ENCODE data around the gene PFKP. TPM values are rescaled to one million over a fixed set of nuclear protein-coding genes. Genes with fewer than 3 reads are reported as not detected.
"Not testable (repeated sequence)": the region's sequence is repeated elsewhere in the genome, so short reads cannot be mapped to it uniquely, and the experiment has no call there.

PFKP gene
- total and polyA plus RNA-seq, 2 donors: 40.7 to 118 TPM

DNA sequence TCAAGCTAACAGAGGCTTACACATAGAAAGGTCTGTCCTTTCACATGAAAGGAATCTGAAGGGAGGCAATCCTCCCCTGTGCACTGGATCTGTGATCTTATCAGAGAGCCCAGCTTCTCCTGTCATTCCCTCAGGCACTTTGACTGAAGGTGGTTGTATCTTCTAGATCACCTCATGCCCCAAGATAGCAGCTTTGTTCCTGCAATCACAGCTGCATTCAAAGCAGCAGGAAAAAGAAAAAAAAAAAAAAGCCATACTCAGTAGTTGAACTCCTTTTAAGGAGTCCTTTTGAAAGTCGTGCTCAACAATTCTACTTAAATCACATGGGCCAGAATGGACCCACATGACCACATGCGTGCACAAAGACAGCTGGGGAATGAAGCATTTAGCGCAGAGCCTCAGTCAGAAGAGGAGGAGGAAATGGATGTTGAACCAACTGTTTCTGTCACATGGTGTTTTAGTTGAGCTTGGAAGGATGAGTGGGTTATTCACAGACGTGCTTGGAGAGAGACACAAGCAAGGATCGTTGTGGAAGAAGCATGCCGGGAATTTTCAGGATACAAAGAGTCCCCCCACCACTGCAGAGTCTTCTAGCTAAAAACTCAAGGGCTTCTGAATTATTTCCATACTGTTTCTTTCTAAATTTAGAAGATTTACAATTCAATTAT is 13.0 kb upstream of the PFKP start:
- H3K4me3 ChIP-seq (ENCODE audit: low read length in 2 of 2): no peak overlapping the region
- DNase-seq (ENCODE audit: low read depth in 6 of 9, low spot score in 9 of 9): no peak
- H3K9me3 ChIP-seq (ENCODE audit: control insufficient read depth in 2 of 2, insufficient read depth in 1 of 2, low read length in 1 of 2): no peaks in the 10 kb centered on the region
- peaks cover 0 to 4% of the 10 kb centered on the region in 2 donors for H3K4me1 ChIP-seq (ENCODE audit: control insufficient read depth in 2 of 2, insufficient read depth in 2 of 2, low read length in 2 of 2)
- peaks cover 0 to 4% of the 10 kb centered on the region in 2 donors for H3K27me3 ChIP-seq (ENCODE audit: control insufficient read depth in 2 of 2, insufficient read depth in 1 of 2, low read length in 1 of 2)
- 73% methylated on average over 6 of the region's 6 CpGs for WGBS
- no peaks in the 10 kb centered on the region for H3K36me3 ChIP-seq (ENCODE audit: control insufficient read depth in 2 of 2, insufficient read depth in 2 of 2, low read length in 1 of 2)
- peak overlapping the region in 1 of 2 donors; percentile 23 for H3K27ac ChIP-seq (ENCODE audit: low read depth in 1 of 2, low read length in 1 of 2)

DNA sequence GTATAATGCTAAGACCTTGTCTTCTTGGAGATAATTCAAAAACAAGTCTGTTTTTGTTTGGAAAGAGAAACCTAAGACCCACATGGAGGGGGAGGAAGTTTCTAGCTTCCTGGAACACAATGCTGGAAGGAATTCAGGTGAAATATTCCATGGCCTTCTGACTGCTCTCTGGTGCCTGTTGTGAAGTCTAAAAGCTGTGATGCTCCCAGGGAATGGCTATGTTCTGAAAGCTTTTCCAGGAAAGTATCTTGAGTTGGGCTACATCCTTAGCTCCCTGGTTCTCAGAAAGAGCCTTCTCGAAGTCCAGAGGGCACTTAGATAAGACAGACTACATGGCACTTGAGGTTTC is 12.5 kb upstream of the PFKP start:
- Histone ChIP-seq H3K27me3 (ENCODE audit: control insufficient read depth in 2 of 2, insufficient read depth in 1 of 2, low read length in 1 of 2) (peaks cover 0 to 5% of the 10 kb centered on the region in 2 donors), H3K36me3 (ENCODE audit: control insufficient read depth in 2 of 2, insufficient read depth in 2 of 2, low read length in 1 of 2) (no peaks in the 10 kb centered on the region), H3K27ac (ENCODE audit: low read depth in 1 of 2, low read length in 1 of 2) (peak overlapping the region in 1 of 2 donors; percentile 23), H3K4me3 (ENCODE audit: low read length in 2 of 2) (no peak overlapping the region), H3K4me1 (ENCODE audit: control insufficient read depth in 2 of 2, insufficient read depth in 2 of 2, low read length in 2 of 2) (peaks cover 0 to 4% of the 10 kb centered on the region in 2 donors), H3K9me3 (ENCODE audit: control insufficient read depth in 2 of 2, insufficient read depth in 1 of 2, low read length in 1 of 2) (no peaks in the 10 kb centered on the region)
- no peak for DNase-seq (ENCODE audit: low read depth in 6 of 9, low spot score in 9 of 9)
- WGBS: 74% methylated on average over 1 of the region's 1 CpG

DNA sequence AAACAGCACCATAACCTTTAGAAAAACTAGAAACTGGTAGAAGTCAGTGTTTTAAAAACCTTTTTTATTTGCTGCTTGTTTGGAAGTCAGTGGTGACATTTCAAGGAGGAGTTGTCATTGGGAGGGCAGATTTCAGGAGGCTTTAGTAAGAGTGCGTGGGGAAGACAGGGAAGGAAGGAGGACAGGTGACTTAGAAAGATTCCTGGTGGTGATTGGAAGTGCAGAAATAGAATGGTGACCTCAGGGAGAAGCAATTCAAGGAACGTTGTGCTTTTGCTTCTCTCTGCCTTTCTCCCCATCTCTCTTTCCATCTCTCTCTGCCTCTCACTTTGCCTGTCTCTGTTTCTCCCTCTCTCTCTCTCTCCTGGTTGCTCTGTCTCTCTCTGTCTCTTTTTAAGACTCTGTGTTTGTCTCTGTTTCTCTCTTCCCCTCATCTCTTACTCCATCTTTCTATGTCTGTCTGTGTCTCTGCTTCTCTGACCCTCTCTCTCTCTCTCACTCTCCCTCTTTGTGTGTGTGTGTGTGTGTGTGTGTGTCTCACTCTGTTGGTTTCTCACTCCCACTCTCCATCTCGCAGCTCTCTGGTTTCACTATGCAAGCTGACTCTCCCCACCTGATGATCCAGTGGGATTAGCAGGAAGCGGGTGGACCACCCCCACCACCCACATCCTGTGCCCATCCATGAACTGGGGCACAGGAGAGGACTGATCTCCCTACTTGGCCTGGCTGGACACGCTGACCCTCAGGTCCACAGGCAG is 10.9 kb upstream of the PFKP start:
- WGBS: 61% methylated on average over 5 of the region's 5 CpGs
- Histone ChIP-seq H3K27me3 (ENCODE audit: control insufficient read depth in 2 of 2, insufficient read depth in 1 of 2, low read length in 1 of 2) (peaks cover 0 to 11% of the 10 kb centered on the region in 2 donors), H3K4me1 (ENCODE audit: control insufficient read depth in 2 of 2, insufficient read depth in 2 of 2, low read length in 2 of 2) (peaks cover 0 to 4% of the 10 kb centered on the region in 2 donors), H3K27ac (ENCODE audit: low read depth in 1 of 2, low read length in 1 of 2) (no peak overlapping the region), H3K9me3 (ENCODE audit: control insufficient read depth in 2 of 2, insufficient read depth in 1 of 2, low read length in 1 of 2) (no peaks in the 10 kb centered on the region), H3K4me3 (ENCODE audit: low read length in 2 of 2) (no peak overlapping the region), H3K36me3 (ENCODE audit: control insufficient read depth in 2 of 2, insufficient read depth in 2 of 2, low read length in 1 of 2) (no peaks in the 10 kb centered on the region)
- DNase-seq (ENCODE audit: low read depth in 6 of 9, low spot score in 9 of 9): no peak

DNA sequence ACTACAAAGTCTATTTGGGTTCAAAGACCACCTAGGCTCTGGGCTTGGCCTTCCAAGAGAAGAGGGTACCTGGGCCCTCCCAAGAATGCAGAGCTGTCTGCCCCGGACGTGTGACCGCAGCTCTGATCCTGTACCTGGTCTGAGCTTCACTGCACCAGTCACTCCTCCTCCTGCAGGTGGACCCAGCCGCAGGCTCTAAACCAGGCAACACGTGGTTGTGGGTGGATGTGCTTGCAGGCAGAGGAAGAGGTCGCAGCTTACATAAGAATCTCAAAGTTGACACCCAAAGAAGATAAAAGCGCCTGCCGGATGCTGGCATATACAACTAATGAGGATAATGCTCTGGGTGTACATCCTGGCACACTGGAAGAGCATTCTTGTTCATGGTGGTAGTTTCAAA is 9.4 kb upstream of the PFKP start:
- H3K4me1 ChIP-seq (ENCODE audit: control insufficient read depth in 2 of 2, insufficient read depth in 2 of 2, low read length in 2 of 2): peaks cover 0 to 4% of the 10 kb centered on the region in 2 donors
- no peak overlapping the region for H3K4me3 ChIP-seq (ENCODE audit: low read length in 2 of 2)
- no peaks in the 10 kb centered on the region for H3K36me3 ChIP-seq (ENCODE audit: control insufficient read depth in 2 of 2, insufficient read depth in 2 of 2, low read length in 1 of 2)
- H3K27me3 ChIP-seq (ENCODE audit: control insufficient read depth in 2 of 2, insufficient read depth in 1 of 2, low read length in 1 of 2): peaks cover 0 to 18% of the 10 kb centered on the region in 2 donors
- H3K27ac ChIP-seq (ENCODE audit: low read depth in 1 of 2, low read length in 1 of 2): no peak overlapping the region
- no peak for DNase-seq (ENCODE audit: low read depth in 6 of 9, low spot score in 9 of 9)
- H3K9me3 ChIP-seq (ENCODE audit: control insufficient read depth in 2 of 2, insufficient read depth in 1 of 2, low read length in 1 of 2): no peaks in the 10 kb centered on the region
- 67% methylated on average over 8 of the region's 8 CpGs for WGBS

DNA sequence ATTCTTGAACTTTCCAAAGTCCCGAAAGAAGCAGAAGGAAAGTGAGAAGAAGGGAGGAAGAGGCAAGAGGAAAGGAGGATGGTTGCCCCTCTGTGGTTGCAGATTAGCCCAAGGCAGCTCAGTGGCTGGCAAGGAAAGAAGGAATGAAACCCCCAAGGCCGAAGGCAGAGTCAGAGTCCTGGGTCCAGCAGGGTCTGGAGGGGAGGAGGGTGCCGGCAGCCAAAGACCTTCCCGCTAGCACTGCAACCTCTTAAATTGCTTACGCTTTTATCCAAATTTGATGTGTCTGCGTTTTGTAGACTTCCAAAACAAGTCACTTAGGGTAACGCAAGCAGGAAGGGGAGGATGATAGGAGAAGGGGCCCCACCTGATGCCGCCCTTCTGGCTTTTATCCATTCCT is 7.4 kb upstream of the PFKP start:
- no peaks in the 10 kb centered on the region for H3K9me3 ChIP-seq (ENCODE audit: control insufficient read depth in 2 of 2, insufficient read depth in 1 of 2, low read length in 1 of 2)
- H3K4me3 ChIP-seq (ENCODE audit: low read length in 2 of 2): no peak overlapping the region
- no peak for DNase-seq (ENCODE audit: low read depth in 6 of 9, low spot score in 9 of 9)
- H3K4me1 ChIP-seq (ENCODE audit: control insufficient read depth in 2 of 2, insufficient read depth in 2 of 2, low read length in 2 of 2): peaks cover 0 to 4% of the 10 kb centered on the region in 2 donors
- H3K27ac ChIP-seq (ENCODE audit: low read depth in 1 of 2, low read length in 1 of 2): no peak overlapping the region
- H3K27me3 ChIP-seq (ENCODE audit: control insufficient read depth in 2 of 2, insufficient read depth in 1 of 2, low read length in 1 of 2): peaks cover 0 to 34% of the 10 kb centered on the region in 2 donors
- 86% methylated on average over 8 of the region's 8 CpGs for WGBS
- no peaks in the 10 kb centered on the region for H3K36me3 ChIP-seq (ENCODE audit: control insufficient read depth in 2 of 2, insufficient read depth in 2 of 2, low read length in 1 of 2)

DNA sequence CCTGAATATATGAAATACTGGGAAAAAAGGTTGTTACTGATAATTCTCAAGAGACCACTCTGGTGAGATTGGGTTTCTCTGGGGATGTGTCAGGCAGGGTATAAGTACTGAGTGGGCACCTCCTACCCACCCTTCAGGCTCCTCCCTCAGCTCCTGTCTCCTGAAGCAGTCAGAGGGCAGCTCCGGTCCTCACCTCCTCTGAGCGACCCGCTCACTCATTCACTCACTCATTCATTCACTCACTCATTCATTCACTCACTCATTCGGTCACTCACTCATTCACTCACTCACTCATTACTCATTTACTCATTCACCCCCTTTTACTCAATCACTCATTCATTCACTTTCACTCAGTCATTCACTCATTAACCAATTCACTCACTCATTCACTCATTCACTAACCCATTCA is 6.9 kb upstream of the PFKP start:
- Histone ChIP-seq H3K4me1 (ENCODE audit: control insufficient read depth in 2 of 2, insufficient read depth in 2 of 2, low read length in 2 of 2) (peaks cover 0 to 4% of the 10 kb centered on the region in 2 donors), H3K27me3 (ENCODE audit: control insufficient read depth in 2 of 2, insufficient read depth in 1 of 2, low read length in 1 of 2) (peaks cover 2 to 37% of the 10 kb centered on the region in 2 donors), H3K9me3 (ENCODE audit: control insufficient read depth in 2 of 2, insufficient read depth in 1 of 2, low read length in 1 of 2) (no peaks in the 10 kb centered on the region), H3K4me3 (ENCODE audit: low read length in 2 of 2) (no peak overlapping the region), H3K36me3 (ENCODE audit: control insufficient read depth in 2 of 2, insufficient read depth in 2 of 2, low read length in 1 of 2) (no peaks in the 10 kb centered on the region), H3K27ac (ENCODE audit: low read depth in 1 of 2, low read length in 1 of 2) (no peak overlapping the region)
- WGBS: 84% methylated on average over 4 of the region's 4 CpGs
- DNase-seq (ENCODE audit: low read depth in 6 of 9, low spot score in 9 of 9): no peak

DNA sequence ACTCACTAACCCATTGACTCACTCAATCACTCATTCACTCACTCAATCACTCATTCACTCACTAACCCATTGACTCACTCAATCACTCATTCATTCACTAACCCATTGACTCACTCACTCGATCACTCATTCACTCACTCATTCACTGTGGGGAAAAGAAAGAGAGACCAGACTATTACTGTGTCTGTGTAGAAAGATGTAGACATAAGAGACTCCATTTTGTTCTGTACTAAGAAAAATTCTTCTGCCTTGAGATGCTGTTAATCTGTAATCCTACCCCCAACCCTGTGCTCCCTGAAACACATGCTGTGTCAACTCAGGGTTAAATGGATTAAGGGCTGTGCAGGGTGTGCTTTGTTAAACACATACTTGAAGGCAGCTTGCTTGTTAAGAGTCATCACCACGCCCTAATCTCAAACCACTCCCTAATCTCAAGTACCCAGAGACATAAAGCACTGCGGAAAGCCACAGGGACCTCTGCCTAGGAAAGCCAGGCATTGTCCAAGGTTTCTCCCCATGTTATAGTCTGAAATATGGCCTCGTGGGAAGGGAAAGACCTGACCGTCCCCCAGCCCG is 5.9 kb upstream of the PFKP start:
- H3K36me3 ChIP-seq (ENCODE audit: control insufficient read depth in 2 of 2, insufficient read depth in 2 of 2, low read length in 1 of 2); H3K27ac ChIP-seq (ENCODE audit: low read depth in 1 of 2, low read length in 1 of 2); H3K9me3 ChIP-seq (ENCODE audit: control insufficient read depth in 2 of 2, insufficient read depth in 1 of 2, low read length in 1 of 2); H3K4me3 ChIP-seq (ENCODE audit: low read length in 2 of 2); H3K4me1 ChIP-seq (ENCODE audit: control insufficient read depth in 2 of 2, insufficient read depth in 2 of 2, low read length in 2 of 2); DNase-seq (ENCODE audit: low read depth in 6 of 9, low spot score in 9 of 9): not testable (repeated sequence)
- H3K27me3 ChIP-seq (ENCODE audit: control insufficient read depth in 2 of 2, insufficient read depth in 1 of 2, low read length in 1 of 2): peaks cover 10 to 46% of the 10 kb centered on the region in 2 donors
- WGBS: 70% methylated on average over 6 of the region's 6 CpGs

DNA sequence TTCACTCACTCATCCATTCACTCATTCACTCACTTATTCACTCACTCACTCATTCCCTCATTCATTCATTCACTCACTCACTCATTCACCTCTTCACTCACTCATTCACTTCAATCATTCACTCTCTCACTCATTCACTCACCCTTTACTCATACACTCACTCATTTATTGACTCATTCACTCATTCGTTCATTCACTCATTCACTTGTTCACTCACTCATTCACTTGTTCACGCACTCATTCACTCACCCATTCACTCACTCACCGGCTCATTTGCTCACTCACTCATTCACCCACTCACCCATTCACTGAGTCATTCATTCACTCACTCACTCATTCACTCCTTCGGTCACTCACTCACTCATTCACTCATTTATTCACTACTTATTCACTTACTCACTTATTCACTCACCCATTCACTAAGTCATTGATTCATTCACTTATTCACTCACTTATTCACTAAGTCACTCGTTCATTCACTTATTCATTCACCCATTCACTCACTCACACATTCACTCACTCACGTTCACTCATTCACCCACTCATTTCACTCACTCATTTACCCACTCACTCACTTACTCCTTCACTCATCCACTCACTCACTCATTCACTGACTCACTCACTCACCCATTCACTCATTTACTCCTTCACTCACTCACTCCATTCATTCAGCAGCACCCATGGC is 4.7 kb upstream of the PFKP start:
- H3K36me3 ChIP-seq (ENCODE audit: control insufficient read depth in 2 of 2, insufficient read depth in 2 of 2, low read length in 1 of 2): no peaks in the 10 kb centered on the region
- H3K4me1 ChIP-seq (ENCODE audit: control insufficient read depth in 2 of 2, insufficient read depth in 2 of 2, low read length in 2 of 2): peaks cover 0 to 3% of the 10 kb centered on the region in 2 donors
- H3K4me3 ChIP-seq (ENCODE audit: low read length in 2 of 2): no peak overlapping the region
- peaks cover 18 to 57% of the 10 kb centered on the region in 2 donors for H3K27me3 ChIP-seq (ENCODE audit: control insufficient read depth in 2 of 2, insufficient read depth in 1 of 2, low read length in 1 of 2)
- no peaks in the 10 kb centered on the region for H3K9me3 ChIP-seq (ENCODE audit: control insufficient read depth in 2 of 2, insufficient read depth in 1 of 2, low read length in 1 of 2)
- no peak overlapping the region for H3K27ac ChIP-seq (ENCODE audit: low read depth in 1 of 2, low read length in 1 of 2)
- no peak for DNase-seq (ENCODE audit: low read depth in 6 of 9, low spot score in 9 of 9)
- 67% methylated on average over 6 of the region's 6 CpGs for WGBS

DNA sequence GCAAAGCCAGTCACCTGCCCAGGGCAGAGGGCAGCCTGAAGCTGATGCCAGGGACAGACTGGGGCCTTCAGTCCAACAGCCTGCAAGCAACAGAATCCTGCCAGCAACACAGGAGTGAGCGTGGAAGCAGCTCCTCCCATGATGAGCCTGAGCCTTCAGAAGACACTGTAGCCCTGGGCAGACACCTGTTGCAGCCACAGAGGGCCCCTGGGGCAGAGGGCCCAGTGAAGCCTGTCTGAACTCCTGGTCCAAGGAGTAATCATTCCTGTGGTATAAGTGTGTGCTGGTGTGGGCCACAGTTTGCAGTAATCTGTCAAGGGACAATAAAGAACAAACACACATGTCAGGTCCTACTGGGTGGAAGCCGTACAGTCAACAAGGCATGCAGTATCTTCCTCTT is 2.9 kb upstream of the PFKP start:
- no peaks in the 10 kb centered on the region for H3K36me3 ChIP-seq (ENCODE audit: control insufficient read depth in 2 of 2, insufficient read depth in 2 of 2, low read length in 1 of 2)
- 68% methylated on average over 2 of the region's 2 CpGs for WGBS
- DNase-seq (ENCODE audit: low read depth in 6 of 9, low spot score in 9 of 9): no peak
- H3K9me3 ChIP-seq (ENCODE audit: control insufficient read depth in 2 of 2, insufficient read depth in 1 of 2, low read length in 1 of 2): no peaks in the 10 kb centered on the region
- H3K27me3 ChIP-seq (ENCODE audit: control insufficient read depth in 2 of 2, insufficient read depth in 1 of 2, low read length in 1 of 2): peaks cover 18 to 60% of the 10 kb centered on the region in 2 donors
- H3K27ac ChIP-seq (ENCODE audit: low read depth in 1 of 2, low read length in 1 of 2): no peak overlapping the region
- H3K4me3 ChIP-seq (ENCODE audit: low read length in 2 of 2): no peak overlapping the region
- peaks cover 0 to 4% of the 10 kb centered on the region in 2 donors for H3K4me1 ChIP-seq (ENCODE audit: control insufficient read depth in 2 of 2, insufficient read depth in 2 of 2, low read length in 2 of 2)
